BE2C (cell line): ENCODE results near the gene TAPBP.
"Not testable (repeated sequence)": the region's sequence is repeated elsewhere in the genome, so short reads cannot be mapped to it uniquely, and the experiment has no call there.

ENCODE experiments used
- DNase-seq: peaks from one replicate; pipeline ENCODE4 v3.0.0-alpha.2; 2020
- H3K27me3 ChIP-seq: fragments of 250-450 bp; sonication (Bioruptor Pico); 2 replicates; pipeline ENCODE4 v1.5.1; 2020; ENCODE audit warnings: mild to moderate bottlenecking
- H3K36me3 ChIP-seq: fragments of 250-450 bp; sonication (Bioruptor Pico); 2 replicates; pipeline ENCODE4 v1.5.1; 2020; ENCODE audit warnings: mild to moderate bottlenecking
- H3K4me1 ChIP-seq: fragments of 250-450 bp; sonication (Bioruptor Pico); 2 replicates; pipeline ENCODE4 v1.5.1; 2020
- H3K4me3 ChIP-seq: 2 replicates; pipeline ENCODE4 v1.5.1; 2011; ENCODE audit warnings: low read depth, low read length
- H3K9me3 ChIP-seq: fragments of 250-450 bp; sonication (Bioruptor Pico); 2 replicates; pipeline ENCODE4 v1.5.1; 2020
- CTCF ChIP-seq: IDR thresholded peaks from 2 replicates; pipeline ENCODE4 v1.5.1; 2012; ENCODE audit warnings: mild to moderate bottlenecking, low read depth, low read length

Gene TAPBP

DNA sequence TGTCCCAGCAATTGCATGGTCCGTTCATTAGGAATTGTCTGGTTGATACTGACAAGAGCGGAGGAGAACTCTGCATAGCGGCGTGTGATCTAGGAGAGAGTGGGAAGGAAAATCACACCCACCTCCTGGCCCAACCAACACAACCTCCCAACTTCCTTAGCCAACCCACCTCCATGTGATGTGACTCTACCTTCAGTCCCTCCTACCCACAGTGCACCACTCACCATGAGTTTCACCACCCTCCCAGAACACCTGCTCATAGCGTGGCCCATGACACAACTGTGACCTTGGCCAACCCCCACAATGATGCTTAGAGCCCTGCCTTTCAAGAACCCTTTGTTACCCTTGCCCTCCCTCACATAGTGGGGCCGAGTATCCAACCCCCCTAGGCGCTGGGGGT lies 49.9 kb downstream of the TAPBP start:
- no peaks in the 10 kb centered on the region for H3K27me3 ChIP-seq
- H3K9me3 ChIP-seq, result no peaks in the 10 kb centered on the region
- H3K4me3 ChIP-seq, result no peak overlapping the region
- peaks cover 40% of the 10 kb centered on the region for H3K36me3 ChIP-seq
- DNase-seq, result no peak
- H3K4me1 ChIP-seq, result no peaks in the 10 kb centered on the region
- no peak for TF ChIP-seq CTCF

DNA sequence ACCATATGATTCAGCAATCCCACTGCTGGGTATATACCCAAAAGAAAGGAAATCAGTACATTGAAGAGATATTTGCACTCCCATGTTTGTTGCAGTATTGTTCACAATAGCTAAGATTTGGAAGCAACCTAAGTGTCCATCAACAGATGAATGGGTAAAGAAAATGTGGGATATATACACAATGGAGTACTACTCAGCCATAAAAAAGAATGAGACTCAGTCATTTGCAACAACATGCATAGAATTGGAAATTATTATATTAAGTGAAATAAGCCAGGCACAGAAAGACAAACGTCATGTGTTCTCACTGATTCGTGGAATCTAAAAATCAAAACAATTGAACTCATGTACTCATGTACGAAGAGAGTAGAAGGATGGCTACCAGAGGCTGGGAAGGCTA lies 51.4 kb downstream of the TAPBP start:
- H3K9me3 ChIP-seq, H3K27me3 ChIP-seq, H3K4me3 ChIP-seq, H3K4me1 ChIP-seq, DNase-seq: not testable (repeated sequence)
- peaks cover 35% of the 10 kb centered on the region for H3K36me3 ChIP-seq

GRCh38 chr6:33259032-33259431 lies 54.8 kb downstream of the TAPBP start:
- peaks cover 18% of the 10 kb centered on the region for H3K36me3 ChIP-seq
- H3K4me1 ChIP-seq, result no peaks in the 10 kb centered on the region

DNA sequence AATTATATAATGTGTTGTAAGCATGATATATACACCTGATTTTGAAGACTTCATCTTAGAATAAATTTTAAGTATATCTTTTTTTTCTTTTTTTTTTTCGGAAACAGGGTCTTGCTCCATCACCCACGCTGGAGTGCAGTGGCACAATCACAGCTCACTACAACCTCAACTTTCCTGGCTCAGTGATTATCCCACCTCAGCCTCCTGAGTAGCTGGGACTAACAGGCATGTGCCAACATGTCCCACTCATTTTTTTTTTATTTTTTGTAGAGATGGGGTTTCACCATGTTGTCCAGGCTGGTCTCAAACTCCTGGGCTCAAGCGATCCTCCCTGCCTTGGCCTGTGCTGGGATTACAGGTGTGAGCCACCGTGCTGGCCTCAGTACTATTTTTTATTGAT lies 59.3 kb downstream of the TAPBP start:
- H3K36me3 ChIP-seq, result peaks cover 4% of the 10 kb centered on the region; the same call in 1 of the 2 replicates
- TF ChIP-seq CTCF, result no peak
- no peaks in the 10 kb centered on the region for H3K27me3 ChIP-seq
- no peaks in the 10 kb centered on the region for H3K9me3 ChIP-seq
- peaks cover 6% of the 10 kb centered on the region for H3K4me1 ChIP-seq
- no peak for DNase-seq
- H3K4me3 ChIP-seq, result no peak overlapping the region

More at GRCh38 chr6:33259032-33259431, 54.8 kb downstream of the TAPBP start:
- Histone ChIP-seq H3K27me3 (no peaks in the 10 kb centered on the region), H3K4me3 (no peak overlapping the region), H3K9me3 (no peaks in the 10 kb centered on the region)
- TF ChIP-seq CTCF, result no peak
- no peak for DNase-seq

DNA sequence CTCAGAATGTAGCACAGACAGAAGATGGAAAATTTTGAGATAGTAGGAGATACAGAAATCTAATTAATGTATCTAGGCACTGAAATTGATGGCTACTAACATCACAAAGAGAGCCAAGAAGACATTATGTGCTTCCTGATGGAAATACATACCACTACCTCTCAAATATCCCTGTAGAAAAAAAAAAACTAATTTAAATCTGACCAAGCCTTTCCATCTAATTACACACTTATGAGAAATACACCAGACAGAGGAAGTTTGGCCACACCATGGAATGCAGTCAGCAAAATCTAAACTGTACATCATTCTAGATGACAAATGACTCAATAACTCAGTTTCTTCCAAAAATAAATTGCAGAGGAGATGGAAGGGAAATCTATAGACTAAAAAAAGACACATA lies 61.1 kb downstream of the TAPBP start:
- no peak for TF ChIP-seq CTCF
- no peak for DNase-seq
- peaks cover 4% of the 10 kb centered on the region; the same call in 1 of the 2 replicates for H3K36me3 ChIP-seq
- no peaks in the 10 kb centered on the region for H3K27me3 ChIP-seq
- H3K4me1 ChIP-seq, result peaks cover 12% of the 10 kb centered on the region
- H3K4me3 ChIP-seq, result no peak overlapping the region
- no peaks in the 10 kb centered on the region for H3K9me3 ChIP-seq

DNA sequence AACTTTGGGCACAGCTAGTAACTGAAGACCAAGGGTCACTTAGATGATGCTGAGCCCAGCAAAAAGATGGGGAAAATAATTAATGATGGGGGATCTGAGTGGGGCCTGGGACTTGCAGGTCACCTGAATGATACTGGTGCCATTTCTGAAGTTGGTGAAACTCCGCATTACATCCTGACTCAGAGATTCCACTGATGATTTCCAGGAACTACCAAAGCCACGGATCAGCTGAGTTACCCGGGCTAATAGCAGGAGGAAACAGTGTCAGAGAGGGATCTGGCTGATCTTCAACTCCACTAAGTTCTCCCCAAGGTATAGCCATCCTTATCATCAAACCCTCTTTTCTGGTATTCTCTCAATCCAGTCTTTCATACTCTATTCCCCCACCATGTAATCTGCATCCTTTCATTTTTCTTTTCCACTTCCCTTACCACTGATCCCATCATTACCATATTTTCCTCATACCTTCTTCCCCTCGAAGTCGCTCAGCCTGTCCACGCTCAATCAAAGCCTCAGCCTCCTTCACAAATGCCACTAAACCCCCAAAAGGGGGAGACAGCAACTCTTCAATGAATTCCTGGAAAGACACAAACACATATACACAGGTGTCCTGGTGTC lies 62.4 kb downstream of the TAPBP start:
- H3K4me1 ChIP-seq, result peaks cover 12% of the 10 kb centered on the region
- H3K4me3 ChIP-seq, result no peak overlapping the region
- H3K36me3 ChIP-seq, result no peaks in the 10 kb centered on the region
- no peak; the same call in 1 of the 2 replicates for TF ChIP-seq CTCF
- no peak for DNase-seq
- H3K27me3 ChIP-seq, result no peaks in the 10 kb centered on the region
- no peaks in the 10 kb centered on the region for H3K9me3 ChIP-seq

- Histone ChIP-seq H3K27me3 (no peaks in the 10 kb centered on the region), H3K4me3 (no peak overlapping the region), H3K36me3 (no peaks in the 10 kb centered on the region), H3K4me1 (peaks cover 12% of the 10 kb centered on the region), H3K9me3 (no peaks in the 10 kb centered on the region)
- no peak for DNase-seq
- no peak for TF ChIP-seq CTCF
These were observed 63.1 kb downstream of the TAPBP start for GRCh38 chr6:33250731-33251130.
